Endodermal cell (in vitro differentiated cells): ENCODE measurements around the gene DNAH2. TPM values are rescaled to one million over a fixed set of nuclear protein-coding genes. Genes with fewer than 3 reads are reported as not detected.
A peak's percentile ranks its signal among the peaks of the same experiment; 100 is the strongest.

ENCODE experiments used
- DNase-seq: peaks from one replicate; pipeline ENCODE4 v3.0.0-alpha.2; 2017
- H3K27ac ChIP-seq: 2 replicates; pipeline ENCODE4 v1.5.1; 2013; ENCODE audit warnings: mild to moderate bottlenecking, low read depth, low read length, moderate library complexity
- H3K27me3 ChIP-seq: 2 replicates; pipeline ENCODE4 v1.6.1; 2013; ENCODE audit warnings: mild to moderate bottlenecking, low read length, moderate library complexity; ENCODE audit not compliant: insufficient read depth, control insufficient read depth, poor library complexity, severe bottlenecking
- H3K36me3 ChIP-seq: 2 replicates; pipeline ENCODE4 v1.7.0; 2013; ENCODE audit warnings: mild to moderate bottlenecking, low read length, moderate library complexity; ENCODE audit not compliant: control insufficient read depth, insufficient read depth
- H3K4me1 ChIP-seq: one replicate; pipeline ENCODE4 v1.7.0; 2013; ENCODE audit warnings: low read length; ENCODE audit not compliant: control insufficient read depth, insufficient read depth
- H3K4me3 ChIP-seq: 2 replicates; pipeline ENCODE4 v1.5.1; 2013; ENCODE audit warnings: mild to moderate bottlenecking, low read length, moderate library complexity
- H3K9ac ChIP-seq: 2 replicates; pipeline ENCODE4 v1.6.1; 2013; ENCODE audit warnings: mild to moderate bottlenecking, low read length, moderate library complexity; ENCODE audit not compliant: poor library complexity, severe bottlenecking; ENCODE audit errors: extremely low read depth
- H3K9me3 ChIP-seq: 2 replicates; pipeline ENCODE4 v1.6.1; 2013; ENCODE audit warnings: mild to moderate bottlenecking, low read length, moderate library complexity; ENCODE audit not compliant: control insufficient read depth
- H3K27ac Mint-ChIP-seq: 2 replicates; pipeline ENCODE4 v1.8.0; 2020; ENCODE audit warnings: mixed read lengths
- H3K27me3 Mint-ChIP-seq: 2 replicates; pipeline ENCODE4 v1.8.0; 2021; ENCODE audit warnings: mild to moderate bottlenecking, mixed read lengths; ENCODE audit not compliant: insufficient read depth
- H3K36me3 Mint-ChIP-seq: 2 replicates; pipeline ENCODE4 v1.8.0; 2020; ENCODE audit warnings: low read depth, mixed read lengths
- H3K4me1 Mint-ChIP-seq: 2 replicates; pipeline ENCODE4 v1.8.0; 2020; ENCODE audit warnings: mixed read lengths
- H3K4me3 Mint-ChIP-seq: 2 replicates; pipeline ENCODE4 v1.8.0; 2020; ENCODE audit warnings: mild to moderate bottlenecking, moderate library complexity, mixed read lengths
- H3K9me3 Mint-ChIP-seq: 2 replicates; pipeline ENCODE4 v1.8.0; 2020; ENCODE audit warnings: mild to moderate bottlenecking, mixed read lengths
- WGBS, 2 experiments: methylation state at CpG; one replicate each; pipeline versions ENCODE4 v1.1.5 to v1.1.7; 2013; ENCODE audit warnings: missing lambda C conversion rate in 2 of 2, mixed read lengths in 1 of 2; ENCODE audit not compliant: insufficient coverage in 1 of 2, insufficient read length in 1 of 2; 5-methylcytosine and 5-hydroxymethylcytosine counted together
- total RNA-seq, 2 donors: library from RNA; stranded (reverse); fragmentation: NEBNext Ultra II Directional in 1 of 2; extraction: Animal tissue kit (Norgen Biotek cat#: 25700) in 1 of 2; gene quantifications; 2 replicates in 1 of 2; 3 replicates in 1 of 2; pipeline ENCODE4 v1.2.1, GENCODE V29; 2021
- TF ChIP-seq, protein P1 (sequence below): fragments of 200-600 bp; sonication (generic); conservative IDR thresholded peaks from 2 replicates; pipeline ENCODE4 v1.5.0; 2021; ENCODE audit warnings: antibody characterized with exemption, mild to moderate bottlenecking

Gene DNAH2
- total RNA-seq, 2 donors from 2014 or later = 0.42 to 0.69 TPM

DNA sequence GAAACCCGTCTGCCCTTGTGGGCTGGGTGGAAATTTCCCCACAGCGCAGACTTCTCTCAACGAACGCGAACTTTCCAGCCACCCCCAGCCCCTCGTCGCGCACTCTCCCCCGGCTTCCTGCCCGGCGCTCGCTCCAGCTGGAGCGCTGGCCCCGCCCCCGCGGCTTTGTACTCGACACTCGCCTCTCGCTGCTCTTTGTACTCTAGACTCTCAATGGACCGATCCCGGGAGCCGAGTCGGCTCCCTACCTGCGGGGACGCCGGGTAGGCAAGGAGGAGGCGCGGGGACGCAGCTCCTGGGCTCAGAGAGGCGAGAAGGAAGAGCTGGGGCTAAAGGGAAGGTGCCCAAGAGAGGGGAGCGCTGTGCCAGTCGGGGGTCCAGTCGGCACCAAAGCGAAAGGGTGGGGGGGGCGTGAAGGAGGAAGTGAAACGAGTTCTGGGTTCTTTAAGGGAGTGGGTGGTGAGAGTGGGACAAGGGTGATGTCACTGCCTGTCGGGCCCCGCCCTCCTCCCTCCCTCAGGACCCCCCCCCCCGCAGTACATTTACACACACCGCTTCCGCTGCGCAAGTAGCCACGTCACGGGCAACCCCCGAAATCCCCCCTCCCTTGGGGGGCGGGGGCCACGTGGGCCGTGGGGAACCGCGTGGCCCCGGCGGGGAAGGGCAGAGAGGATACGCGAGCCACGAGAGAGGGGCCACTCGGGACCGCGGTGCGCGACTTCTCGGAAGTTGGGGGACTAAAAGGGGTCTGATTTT is 126.2 kb downstream of the DNAH2 start:
- Histone ChIP-seq H3K4me3 (peak overlapping the region; percentile 93), H3K27ac (peak overlapping the region; percentile 94), H3K9me3 (no peaks in the 10 kb centered on the region), H3K9ac (peak overlapping the region; percentile 71), H3K36me3 (peaks cover 21% of the 10 kb centered on the region), H3K27me3 (no peaks in the 10 kb centered on the region), H3K4me1 (peaks cover 9% of the 10 kb centered on the region)
- H3K27ac Mint-ChIP-seq = peak overlapping the region; percentile 97
- H3K27me3 Mint-ChIP-seq = peaks cover 2% of the 10 kb centered on the region
- H3K9me3 Mint-ChIP-seq = no peaks in the 10 kb centered on the region
- peak; percentile 96 for DNase-seq
- 0% methylated on average over 31 to 56 of the region's 61 CpGs for WGBS, 2 experiments
- TF ChIP-seq, protein P1, sequence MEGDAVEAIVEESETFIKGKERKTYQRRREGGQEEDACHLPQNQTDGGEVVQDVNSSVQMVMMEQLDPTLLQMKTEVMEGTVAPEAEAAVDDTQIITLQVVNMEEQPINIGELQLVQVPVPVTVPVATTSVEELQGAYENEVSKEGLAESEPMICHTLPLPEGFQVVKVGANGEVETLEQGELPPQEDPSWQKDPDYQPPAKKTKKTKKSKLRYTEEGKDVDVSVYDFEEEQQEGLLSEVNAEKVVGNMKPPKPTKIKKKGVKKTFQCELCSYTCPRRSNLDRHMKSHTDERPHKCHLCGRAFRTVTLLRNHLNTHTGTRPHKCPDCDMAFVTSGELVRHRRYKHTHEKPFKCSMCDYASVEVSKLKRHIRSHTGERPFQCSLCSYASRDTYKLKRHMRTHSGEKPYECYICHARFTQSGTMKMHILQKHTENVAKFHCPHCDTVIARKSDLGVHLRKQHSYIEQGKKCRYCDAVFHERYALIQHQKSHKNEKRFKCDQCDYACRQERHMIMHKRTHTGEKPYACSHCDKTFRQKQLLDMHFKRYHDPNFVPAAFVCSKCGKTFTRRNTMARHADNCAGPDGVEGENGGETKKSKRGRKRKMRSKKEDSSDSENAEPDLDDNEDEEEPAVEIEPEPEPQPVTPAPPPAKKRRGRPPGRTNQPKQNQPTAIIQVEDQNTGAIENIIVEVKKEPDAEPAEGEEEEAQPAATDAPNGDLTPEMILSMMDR = no peak
- H3K36me3 Mint-ChIP-seq = peaks cover 28% of the 10 kb centered on the region
- peaks cover 28% of the 10 kb centered on the region for H3K4me1 Mint-ChIP-seq
- H3K4me3 Mint-ChIP-seq = peak overlapping the region; percentile 82

DNA sequence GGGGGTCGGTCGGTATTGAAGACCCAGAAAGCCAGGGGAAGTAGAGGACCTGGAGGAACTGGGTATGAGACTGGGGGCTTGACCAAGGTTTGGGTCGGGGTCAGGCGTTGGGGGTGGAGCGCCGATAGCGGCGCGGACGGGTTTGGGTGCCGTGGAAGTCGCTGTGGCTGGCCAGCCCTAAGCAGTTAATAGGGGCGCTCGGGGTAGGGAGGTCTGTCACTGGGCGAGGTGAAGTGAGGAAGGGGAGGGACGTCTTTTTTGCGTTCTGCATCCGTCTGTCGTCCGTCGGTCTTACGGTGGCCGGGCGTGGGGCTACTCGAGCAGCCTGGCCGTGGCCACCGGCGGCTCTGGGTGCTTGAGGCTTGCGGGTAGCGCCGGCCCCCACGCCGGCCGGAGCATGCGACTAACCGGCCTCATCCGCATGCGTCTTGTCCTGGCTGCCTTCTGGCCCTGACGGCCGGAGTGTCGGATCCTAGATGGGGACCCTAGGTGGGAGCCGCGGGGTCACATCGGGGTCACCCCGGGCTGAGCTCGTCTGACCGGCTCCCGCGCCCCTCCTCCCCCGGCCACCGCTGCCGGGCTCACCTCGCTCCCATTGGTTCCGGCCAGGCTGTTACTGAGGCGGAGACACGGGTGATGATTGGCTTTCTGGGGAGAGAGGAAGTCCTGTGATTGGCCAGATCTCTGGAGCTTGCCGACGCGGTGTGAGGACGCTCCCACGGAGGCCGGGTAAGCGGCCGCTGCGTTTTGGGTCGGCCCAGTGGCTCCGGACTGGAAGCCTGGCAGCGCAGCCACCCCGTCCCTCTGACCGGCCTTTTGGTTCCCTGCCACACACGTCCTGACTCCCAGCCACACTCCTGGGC is 127.0 kb downstream of the DNAH2 start:
- H3K4me3 ChIP-seq = peak overlapping the region; percentile 93
- peak overlapping the region; percentile 94 for H3K27ac ChIP-seq
- no peaks in the 10 kb centered on the region for H3K27me3 ChIP-seq
- Mint-ChIP-seq H3K36me3 (peaks cover 30% of the 10 kb centered on the region), H3K9me3 (no peaks in the 10 kb centered on the region), H3K4me3 (peak overlapping the region; percentile 82), H3K27me3 (peaks cover 2% of the 10 kb centered on the region), H3K4me1 (peaks cover 20% of the 10 kb centered on the region), H3K27ac (peak overlapping the region; percentile 92)
- DNase-seq = peak; percentile 99
- no peaks in the 10 kb centered on the region for H3K9me3 ChIP-seq
- TF ChIP-seq, protein P1 = no peak
- H3K36me3 ChIP-seq = peaks cover 27% of the 10 kb centered on the region
- peaks cover 6% of the 10 kb centered on the region for H3K4me1 ChIP-seq
- WGBS, 2 experiments = 1% methylated on average over 36 to 71 of the region's 71 CpGs
- H3K9ac ChIP-seq = peak overlapping the region; percentile 71

DNA sequence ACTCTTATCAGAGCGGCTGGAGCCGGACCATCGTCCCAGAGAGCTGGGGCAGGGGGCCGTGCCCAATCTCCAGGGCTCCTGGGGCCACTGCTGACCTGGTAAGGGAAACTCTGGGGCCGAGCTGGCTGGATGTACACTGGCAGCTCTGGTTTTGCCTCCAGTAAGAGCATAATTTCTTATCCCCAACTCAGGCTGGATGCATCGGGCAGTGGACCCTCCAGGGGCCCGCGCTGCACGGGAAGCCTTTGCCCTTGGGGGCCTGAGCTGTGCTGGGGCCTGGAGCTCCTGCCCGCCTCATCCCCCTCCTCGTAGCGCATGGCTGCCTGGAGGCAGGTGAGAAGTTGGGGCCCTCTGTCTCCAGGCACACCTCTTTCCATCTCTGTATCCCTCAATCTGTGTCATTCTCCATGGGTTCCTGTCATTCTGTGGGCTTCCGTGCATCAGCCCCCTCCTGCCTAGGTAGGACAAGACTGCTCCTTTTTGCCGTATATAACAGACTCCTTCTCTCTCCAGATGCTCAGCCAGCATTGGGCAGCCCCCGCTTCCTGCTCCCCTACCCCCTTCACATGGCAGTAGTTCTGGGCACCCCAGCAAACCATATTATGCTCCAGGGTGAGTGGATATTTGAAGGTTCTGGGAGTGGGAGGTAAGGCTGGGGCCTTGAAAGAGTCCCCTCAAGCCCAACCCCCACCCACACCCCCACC is 128.0 kb downstream of the DNAH2 start:
- WGBS, 2 experiments = 91 to 95% methylated on average over 9 to 15 of the region's 15 CpGs
- H3K27ac Mint-ChIP-seq = no peak overlapping the region
- no peaks in the 10 kb centered on the region for H3K9me3 Mint-ChIP-seq
- peaks cover 2% of the 10 kb centered on the region for H3K27me3 Mint-ChIP-seq
- Histone ChIP-seq H3K27me3 (no peaks in the 10 kb centered on the region), H3K4me3 (peak overlapping the region; percentile 93), H3K9me3 (no peaks in the 10 kb centered on the region), H3K4me1 (peaks cover 6% of the 10 kb centered on the region), H3K9ac (peak overlapping the region; percentile 25), H3K27ac (no peak overlapping the region), H3K36me3 (peaks cover 37% of the 10 kb centered on the region)
- peaks cover 33% of the 10 kb centered on the region for H3K36me3 Mint-ChIP-seq
- DNase-seq = no peak
- TF ChIP-seq, protein P1 = no peak
- H3K4me1 Mint-ChIP-seq = peaks cover 13% of the 10 kb centered on the region
- peak overlapping the region; percentile 82 for H3K4me3 Mint-ChIP-seq
